ENCODE measurements around the gene SLC18B1. TPM values are rescaled to one million over a fixed set of nuclear protein-coding genes. Genes with fewer than 3 reads are reported as not detected.
"Not testable (repeated sequence)": the region's sequence is repeated elsewhere in the genome, so short reads cannot be mapped to it uniquely, and the experiment has no call there.

The SLC18B1 gene
- total RNA-seq, 2 experiments from 2014 or later: 5.8 to 6.0 TPM

- TF ChIP-seq CTCF (conservative IDR thresholded peaks at IDR 0.05; ENCODE audit: low read length) (peak; percentile 70), EZH2phosphoT487 (IDR thresholded peaks at IDR 0.05; ENCODE audit: borderline replicate concordance, low read depth, low read length) (no peak)
- Histone ChIP-seq H3K36me3 (ENCODE audit: insufficient read depth, low read length) (no peaks in the 10 kb centered on the region), H3K4me1 (ENCODE audit: insufficient read depth, low read length, poor library complexity, severe bottlenecking) (no peaks in the 10 kb centered on the region), H3K79me2 (ENCODE audit: insufficient read depth, low read depth, low read length) (no peaks in the 10 kb centered on the region), H4K20me1 (ENCODE audit: insufficient read depth, low read length) (no peaks in the 10 kb centered on the region), H3K4me2 (ENCODE audit: low read length) (no peak overlapping the region), H3K9me2 (ENCODE audit: insufficient read depth, low read length) (no peaks in the 10 kb centered on the region), H3K4me3 (ENCODE audit: low read depth, low read length, poor library complexity, severe bottlenecking) (no peak overlapping the region), H2AFZ (ENCODE audit: low read length) (no peak overlapping the region), H3K27ac (ENCODE audit: low read depth, low read length, poor library complexity, severe bottlenecking) (no peak overlapping the region), H3K9me3 (ENCODE audit: low read length) (no peaks in the 10 kb centered on the region)
- no TSS peak for BruUV-seq (replicated peaks)
- DNase-seq (ENCODE audit: low spot score): peak; percentile 54
- POLR2A ChIA-PET: interaction anchor here (0.7 to 2.5 kb wide), 2 partner anchors 29 to 42 kb away, joined by 6 to 11 read pairs; no protein-coding TSS in a partner anchor
- intact Hi-C loops (cut with micrococcal nuclease; ENCODE audit: unreplicated experiment): loop anchor here (5.0 kb wide), 1 partner anchor 114 kb away; no protein-coding TSS in a partner anchor
- CTCF ChIA-PET (ENCODE audit: unreplicated experiment): no interaction called here
Observed at GRCh38 chr6:132780770-132781371, 17.6 kb downstream of the SLC18B1 start.

DNA sequence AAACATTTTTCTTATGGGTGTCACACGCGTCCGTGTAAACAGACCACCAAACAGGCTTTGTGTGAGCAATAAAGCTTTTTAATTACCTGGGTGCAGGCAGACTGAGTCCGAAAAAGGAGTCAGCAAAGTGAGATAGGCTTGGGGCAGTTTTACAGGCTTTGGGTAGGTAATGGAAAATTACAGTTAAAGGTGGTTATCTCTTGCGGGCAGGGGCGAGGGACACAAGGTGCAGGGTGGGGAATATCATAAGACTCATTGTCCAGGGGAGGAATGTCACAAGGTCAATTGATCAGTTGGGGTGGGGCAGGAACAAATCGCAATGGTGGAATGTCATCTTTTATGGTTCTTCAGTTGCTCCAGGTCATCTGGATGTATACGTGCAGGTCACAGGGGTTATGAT, 20.6 kb downstream of the SLC18B1 start:
- H3K4me3 ChIP-seq (ENCODE audit: low read depth, low read length, poor library complexity, severe bottlenecking); H2AFZ ChIP-seq (ENCODE audit: low read length); POLR2A ChIA-PET; H3K27ac ChIP-seq (ENCODE audit: low read depth, low read length, poor library complexity, severe bottlenecking); H4K20me1 ChIP-seq (ENCODE audit: insufficient read depth, low read length); H3K4me1 ChIP-seq (ENCODE audit: insufficient read depth, low read length, poor library complexity, severe bottlenecking); intact Hi-C loops (cut with micrococcal nuclease; ENCODE audit: unreplicated experiment); CTCF ChIA-PET (ENCODE audit: unreplicated experiment); DNase-seq (ENCODE audit: low spot score); H3K9me3 ChIP-seq (ENCODE audit: low read length); H3K79me2 ChIP-seq (ENCODE audit: insufficient read depth, low read depth, low read length); BruUV-seq (replicated peaks); H3K36me3 ChIP-seq (ENCODE audit: insufficient read depth, low read length); H3K9me2 ChIP-seq (ENCODE audit: insufficient read depth, low read length); H3K4me2 ChIP-seq (ENCODE audit: low read length): not testable (repeated sequence)

DNA sequence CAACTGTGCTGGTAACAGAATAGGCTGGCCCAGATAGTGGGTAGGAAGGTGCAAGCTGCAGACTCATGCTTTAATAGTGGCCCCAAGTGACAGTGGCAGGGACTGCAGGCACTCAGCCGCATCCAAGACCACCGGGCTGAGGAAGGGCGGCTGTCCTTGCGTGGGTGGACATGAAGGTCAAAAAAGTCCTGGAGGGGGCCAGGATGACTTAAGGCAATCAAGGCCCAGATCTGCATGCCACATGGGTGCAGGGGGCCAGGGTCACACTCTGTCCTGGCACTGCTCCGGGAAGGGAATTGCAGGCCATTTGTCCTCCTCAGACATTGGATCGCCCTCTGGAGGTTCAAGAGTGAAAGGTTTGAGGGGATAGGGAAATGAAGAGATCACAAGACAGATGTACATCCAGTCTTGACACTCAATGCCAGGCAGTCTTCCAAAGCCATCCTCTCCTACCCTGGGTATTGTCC, 30.4 kb downstream of the SLC18B1 start:
- Histone ChIP-seq H4K20me1 (ENCODE audit: insufficient read depth, low read length) (no peaks in the 10 kb centered on the region), H3K79me2 (ENCODE audit: insufficient read depth, low read depth, low read length) (peaks cover 1% of the 10 kb centered on the region; the same call in 1 of the 2 replicates), H3K4me3 (ENCODE audit: low read depth, low read length, poor library complexity, severe bottlenecking) (peak overlapping the region; percentile 26), H3K27ac (ENCODE audit: low read depth, low read length, poor library complexity, severe bottlenecking) (no peak overlapping the region), H3K4me2 (ENCODE audit: low read length) (peak overlapping the region; percentile 59; the same call in 1 of the 2 replicates), H3K9me3 (ENCODE audit: low read length) (no peaks in the 10 kb centered on the region), H3K4me1 (ENCODE audit: insufficient read depth, low read length, poor library complexity, severe bottlenecking) (peaks cover 8% of the 10 kb centered on the region), H3K36me3 (ENCODE audit: insufficient read depth, low read length) (no peaks in the 10 kb centered on the region), H2AFZ (ENCODE audit: low read length) (peak overlapping the region; percentile 33; the same call in 1 of the 2 replicates), H3K9me2 (ENCODE audit: insufficient read depth, low read length) (no peaks in the 10 kb centered on the region)
- BruUV-seq (replicated peaks): no TSS peak
- peak; percentile 59 for DNase-seq (ENCODE audit: low spot score)
- intact Hi-C loops (cut with micrococcal nuclease; ENCODE audit: unreplicated experiment): loop anchor here (1.0 to 10.0 kb wide), 3 partner anchors 99 to 853 kb away; no protein-coding TSS in a partner anchor
- TF ChIP-seq EZH2phosphoT487 (IDR thresholded peaks at IDR 0.05; ENCODE audit: borderline replicate concordance, low read depth, low read length) (no peak), CTCF (conservative IDR thresholded peaks at IDR 0.05; ENCODE audit: low read length) (peak; percentile 88)
- ChIA-PET POLR2A (interaction anchor here (1.0 to 1.2 kb wide), 2 partner anchors 10 to 14 kb away, joined by 5 to 7 read pairs; no protein-coding TSS in a partner anchor), CTCF (ENCODE audit: unreplicated experiment) (no interaction called here)
